ENCODE measurements around the gene CXCR1.

CXCR1 gene

GRCh38 chr2:218130377-218130776 is 36.4 kb downstream of the CXCR1 start (continued):
- TF ChIP-seq PRDM4 (tag by site-specific recombination; IDR thresholded peaks at IDR 0.05) (no peak), ZFP41 (tag by site-specific recombination; IDR thresholded peaks at IDR 0.05; ENCODE audit: borderline replicate concordance) (no peak), KLF7 (tag by site-specific recombination; IDR thresholded peaks at IDR 0.05; ENCODE audit: borderline replicate concordance) (no peak)

GRCh38 chr2:218129458-218130135 is 37.2 kb downstream of the CXCR1 start:
- no peaks in the 10 kb centered on the region for H3K9me3 ChIP-seq (ENCODE audit: control insufficient read depth, insufficient read depth, low read depth, low read length)
- no peaks in the 10 kb centered on the region for H3K4me1 ChIP-seq (ENCODE audit: control insufficient read depth, insufficient read depth, low read length)
- H3K36me3 ChIP-seq (ENCODE audit: control insufficient read depth in 2 of 2, insufficient read depth in 1 of 2, low read length in 2 of 2): no peaks in the 10 kb centered on the region
- ChIA-PET POLR2A (no interaction called here), CTCF (no interaction called here)
- H3K27ac ChIP-seq (ENCODE audit: extremely low read depth, low read depth, low read length): no peak overlapping the region
- H3K4me3 ChIP-seq (ENCODE audit: low read depth, low read length): no peak overlapping the region
- TF ChIP-seq ZFP3 (tag by site-specific recombination; IDR thresholded peaks at IDR 0.05; ENCODE audit: low read depth): no peak
- no peak for TF ChIP-seq ZNF473 (tag by site-specific recombination; IDR thresholded peaks at IDR 0.05)
- TF ChIP-seq ZNF292 (tag by site-specific recombination; IDR thresholded peaks at IDR 0.05; ENCODE audit: borderline replicate concordance, low read depth): no peak
- no peak for TF ChIP-seq ZNF785 (tag by site-specific recombination; IDR thresholded peaks at IDR 0.05)

- POLR2A ChIA-PET: no interaction called here
Measured at GRCh38 chr2:218128781-218129457, 37.8 kb downstream of the CXCR1 start.

GRCh38 chr2:218127929-218128455 is 38.8 kb downstream of the CXCR1 start:
- Histone ChIP-seq H3K9me3 (ENCODE audit: control insufficient read depth, insufficient read depth, low read depth, low read length) (no peaks in the 10 kb centered on the region), H3K36me3 (ENCODE audit: control insufficient read depth in 2 of 2, insufficient read depth in 1 of 2, low read length in 2 of 2) (no peaks in the 10 kb centered on the region), H3K4me1 (ENCODE audit: control insufficient read depth, insufficient read depth, low read length) (no peaks in the 10 kb centered on the region), H3K4me3 (ENCODE audit: low read depth, low read length) (no peak overlapping the region), H3K27ac (ENCODE audit: extremely low read depth, low read depth, low read length) (no peak overlapping the region)
- TF ChIP-seq ZNF571 (tag by site-specific recombination; IDR thresholded peaks at IDR 0.05): no peak
- no peak for TF ChIP-seq ZEB2 (tag by site-specific recombination; IDR thresholded peaks at IDR 0.05)
- TF ChIP-seq ZNF37A (tag by site-specific recombination; IDR thresholded peaks at IDR 0.05): no peak
- ChIA-PET CTCF (no interaction called here), POLR2A (no interaction called here)

More at GRCh38 chr2:218128781-218129457, 37.8 kb downstream of the CXCR1 start:
- Histone ChIP-seq H3K4me1 (ENCODE audit: control insufficient read depth, insufficient read depth, low read length) (no peaks in the 10 kb centered on the region), H3K9me3 (ENCODE audit: control insufficient read depth, insufficient read depth, low read depth, low read length) (no peaks in the 10 kb centered on the region), H3K27ac (ENCODE audit: extremely low read depth, low read depth, low read length) (no peak overlapping the region), H3K4me3 (ENCODE audit: low read depth, low read length) (no peak overlapping the region), H3K36me3 (ENCODE audit: control insufficient read depth in 2 of 2, insufficient read depth in 1 of 2, low read length in 2 of 2) (no peaks in the 10 kb centered on the region)
- TF ChIP-seq ZNF324 (tag by site-specific recombination; IDR thresholded peaks at IDR 0.05) (no peak), ZNF350 (tag by site-specific recombination; IDR thresholded peaks at IDR 0.05) (no peak), ZFP41 (tag by site-specific recombination; IDR thresholded peaks at IDR 0.05; ENCODE audit: borderline replicate concordance) (no peak), GLIS1 (tag by site-specific recombination; IDR thresholded peaks at IDR 0.05) (no peak), ZNF37A (tag by site-specific recombination; IDR thresholded peaks at IDR 0.05) (no peak), ZNF549 (tag by site-specific recombination; IDR thresholded peaks at IDR 0.05) (no peak)
- CTCF ChIA-PET: no interaction called here

All from HEK293 (cell line).